Epidermal melanocyte (primary cell): ENCODE data around the gene TBCEL.
A peak's percentile ranks its signal among the peaks of the same experiment; 100 is the strongest.

Experiments
- DNase-seq: peaks from one replicate; pipeline ENCODE4 v3.0.0; 2011; ENCODE audit warnings: low spot score; ENCODE audit not compliant: insufficient read length

TBCEL gene

GRCh38 chr11:121063728-121064127 lies 39.8 kb downstream of the TBCEL start:
- DNase-seq = no peak

DNA sequence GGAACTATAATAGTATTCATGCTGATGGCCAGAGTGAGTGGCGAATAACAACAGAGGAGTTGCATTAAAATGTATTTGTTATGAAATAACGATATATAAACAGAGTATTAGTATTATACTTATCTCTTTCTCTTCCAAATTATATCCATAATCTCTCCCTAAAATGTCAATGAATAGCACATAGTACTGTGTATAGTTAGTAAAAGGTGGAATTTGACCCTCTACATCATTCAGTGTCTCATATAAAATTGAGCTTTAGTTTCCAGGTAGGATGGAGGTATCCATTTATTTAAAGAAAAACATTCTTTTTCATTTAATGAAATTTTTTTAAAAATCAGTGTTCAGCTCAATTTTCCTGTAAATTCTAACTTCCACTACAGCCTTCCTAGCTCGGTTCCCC lies 42.7 kb downstream of the TBCEL start:
- DNase-seq = no peak

DNA sequence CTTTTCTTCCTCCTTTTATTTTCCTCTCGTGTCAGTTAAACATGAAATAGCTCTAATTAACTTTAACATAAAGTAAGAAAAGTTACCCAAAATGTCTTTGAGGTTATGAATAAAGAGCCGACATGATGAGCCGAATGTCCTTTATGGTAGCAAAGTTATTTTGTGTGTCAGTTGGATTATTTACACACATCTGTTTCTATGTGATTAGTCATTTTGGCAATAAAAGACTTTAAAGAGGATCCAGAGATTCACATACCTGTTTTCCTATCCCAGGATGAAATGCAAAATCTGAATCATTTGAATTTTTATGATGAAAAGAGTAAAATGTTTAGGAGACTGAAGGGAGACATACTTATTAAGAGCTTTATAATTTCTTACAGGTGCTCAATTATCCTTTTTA lies 43.1 kb downstream of the TBCEL start:
- no peak for DNase-seq

GRCh38 chr11:121067453-121067852 lies 43.6 kb downstream of the TBCEL start:
- no peak for DNase-seq

DNA sequence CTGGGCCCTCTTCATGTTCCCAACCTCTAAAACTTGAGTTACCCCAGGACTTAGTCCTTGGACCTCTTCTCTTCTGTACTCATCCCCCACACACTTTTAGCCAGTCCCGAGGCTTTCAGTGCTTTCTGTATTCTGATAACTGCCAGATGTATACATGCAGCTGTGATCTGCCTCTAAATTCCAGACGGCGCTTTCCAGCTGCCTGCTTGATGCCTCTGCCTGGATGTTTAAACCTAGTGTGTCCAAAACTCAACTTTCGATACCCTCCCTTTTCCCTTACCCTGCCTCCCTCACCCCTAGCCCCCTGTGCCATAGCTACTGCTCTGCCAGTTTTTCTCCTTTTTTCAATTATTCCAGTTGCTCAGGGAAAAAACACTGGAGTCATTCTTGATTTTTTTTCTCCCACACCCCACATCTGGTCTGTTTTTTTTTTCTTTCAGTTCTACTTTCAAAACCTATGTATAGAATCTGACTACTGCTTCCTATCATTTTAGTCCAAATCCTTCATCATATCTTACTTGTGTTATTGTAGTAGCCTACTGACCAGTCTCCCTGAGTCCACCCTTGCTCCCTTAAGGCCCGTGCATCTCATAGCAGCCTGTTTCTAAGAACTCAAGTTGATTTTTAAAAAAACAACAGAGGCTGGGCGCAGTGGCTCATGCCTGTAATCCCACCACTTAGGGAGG lies 44.2 kb downstream of the TBCEL start:
- DNase-seq = no peak

DNA sequence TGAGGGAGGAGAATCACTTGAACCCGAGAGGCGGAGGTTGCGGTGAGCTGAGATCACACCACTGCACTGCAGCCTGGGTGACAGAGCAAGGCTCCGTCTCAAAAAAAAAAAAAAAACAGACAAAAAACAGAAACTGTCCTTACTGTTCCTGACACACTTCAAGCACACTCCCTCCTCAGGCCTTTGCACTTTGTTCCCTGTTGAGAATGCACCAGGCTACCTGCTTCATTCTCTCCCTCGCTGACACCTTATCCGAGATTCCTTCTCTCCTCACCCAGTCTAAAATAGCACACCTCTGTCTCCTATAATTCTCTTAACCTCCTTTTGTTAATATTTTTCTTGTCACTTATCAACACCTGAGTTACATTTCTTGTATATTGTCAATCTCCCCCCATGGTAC lies 44.9 kb downstream of the TBCEL start:
- no peak for DNase-seq

GRCh38 chr11:121070951-121071845 lies 47.3 kb downstream of the TBCEL start:
- no peak for DNase-seq

- DNase-seq = no peak
Observed at GRCh38 chr11:121071846-121072450, 48.0 kb downstream of the TBCEL start.

- DNase-seq = no peak
Observed at GRCh38 chr11:121081321-121081720, 57.4 kb downstream of the TBCEL start.

DNA sequence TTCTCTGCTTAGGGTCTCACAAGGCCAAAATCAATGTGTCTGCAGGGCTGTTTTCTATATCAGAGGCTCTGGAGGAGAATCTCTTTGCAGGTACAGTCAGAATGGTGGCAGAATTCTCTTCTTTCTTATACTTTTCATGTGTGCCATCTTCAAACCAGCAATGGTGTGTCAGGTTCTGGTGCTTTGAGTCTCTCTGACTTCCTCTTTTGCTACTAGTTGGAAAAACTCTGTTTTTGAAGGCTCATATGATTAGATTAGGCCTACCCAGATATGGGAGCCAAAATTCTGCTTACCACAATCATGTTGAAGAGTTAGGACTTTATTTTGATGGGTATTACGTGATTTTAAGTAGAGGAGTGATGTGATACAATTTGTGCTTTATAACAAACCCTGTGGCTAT lies 58.3 kb downstream of the TBCEL start:
- no peak for DNase-seq

DNA sequence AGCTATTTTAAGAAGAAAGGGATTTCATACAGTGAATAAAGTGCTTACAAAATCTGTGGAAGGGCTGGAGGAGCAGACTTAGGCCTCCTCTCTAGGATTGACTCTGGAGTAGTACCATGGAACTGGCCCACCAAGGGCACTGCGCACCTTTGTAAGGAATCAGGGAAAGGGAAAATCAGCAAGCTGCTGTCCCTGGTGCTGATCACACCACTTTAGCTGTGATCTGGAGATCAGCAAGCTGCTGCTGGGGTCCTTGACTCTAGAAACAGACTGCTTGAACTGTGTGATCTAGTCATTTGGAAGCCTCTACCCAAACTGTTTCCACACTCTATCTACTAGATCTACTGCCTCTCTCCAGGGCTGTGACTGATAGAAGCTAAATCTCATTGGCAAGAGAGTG lies 58.8 kb downstream of the TBCEL start:
- DNase-seq = no peak

DNA sequence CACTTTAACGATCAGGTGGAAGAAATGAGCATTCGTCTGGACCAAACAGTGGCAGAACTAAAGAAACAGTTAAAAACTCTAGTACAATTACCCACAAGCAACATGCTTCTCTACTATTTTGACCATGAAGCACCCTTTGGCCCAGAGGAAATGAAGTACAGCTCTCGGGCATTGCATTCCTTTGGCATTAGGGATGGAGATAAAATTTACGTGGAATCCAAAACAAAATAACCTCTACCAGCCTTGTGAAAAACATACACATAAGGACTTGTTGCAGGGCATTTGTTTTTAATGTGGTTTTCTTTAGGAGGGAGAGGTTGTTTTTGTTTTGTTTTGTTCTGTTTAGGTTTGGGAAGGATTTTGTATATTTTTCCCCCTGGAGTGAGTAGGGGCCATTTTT lies 63.0 kb downstream of the TBCEL start:
- DNase-seq = no peak

GRCh38 chr11:121089566-121089965 lies 65.7 kb downstream of the TBCEL start:
- no peak for DNase-seq

- no peak for DNase-seq
Observed at GRCh38 chr11:121090145-121090721, 66.3 kb downstream of the TBCEL start.

DNA sequence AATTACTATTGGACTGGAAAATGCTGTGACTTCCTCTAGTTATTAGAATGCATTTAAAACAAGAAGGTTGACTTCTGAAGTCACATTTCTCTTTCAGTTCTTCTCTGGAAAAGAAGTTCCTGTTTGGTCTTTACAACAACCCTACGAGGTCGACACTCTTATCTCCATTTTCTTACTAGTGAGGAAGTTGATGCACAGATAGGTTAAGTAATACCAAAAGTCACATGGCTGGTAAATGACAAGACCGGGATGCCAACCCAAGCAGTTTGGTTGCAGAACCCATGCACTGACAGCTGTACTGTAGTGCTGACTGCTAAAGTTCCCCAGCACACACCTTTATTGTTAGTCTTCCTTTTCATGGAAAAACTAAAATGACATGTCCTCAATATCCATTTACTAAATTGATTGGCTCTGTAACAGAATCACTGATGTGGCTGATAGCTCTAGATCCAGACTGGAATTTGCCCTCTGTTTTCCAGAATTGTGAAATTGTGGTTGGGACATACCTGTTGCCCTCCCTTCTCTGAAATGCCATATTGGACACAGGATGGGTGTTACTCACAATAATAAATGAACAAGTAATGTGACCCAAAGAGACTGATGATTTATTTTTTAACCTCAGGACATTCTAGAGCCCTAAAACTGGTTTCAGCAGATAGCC lies 67.7 kb downstream of the TBCEL start:
- DNase-seq = no peak

DNA sequence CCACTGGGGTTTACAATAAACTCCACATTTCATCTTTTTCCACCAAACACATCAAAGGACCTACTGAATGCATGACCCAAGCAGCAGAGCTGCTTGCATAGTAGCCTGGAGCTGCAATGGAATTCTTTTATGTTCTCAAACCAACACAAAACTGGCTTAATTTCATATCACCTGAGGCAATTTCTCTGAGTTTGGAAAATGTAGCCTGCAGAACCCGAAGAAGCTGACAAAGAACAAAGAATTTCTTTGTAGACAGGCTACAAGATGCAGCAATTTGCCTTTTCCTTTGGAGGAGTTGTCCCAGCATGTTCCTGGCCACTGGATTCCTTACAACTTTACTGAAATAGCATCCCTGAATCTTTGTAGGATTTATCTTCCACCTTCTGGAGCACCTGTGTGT lies 71.7 kb downstream of the TBCEL start:
- peak; percentile 29 for DNase-seq

DNA sequence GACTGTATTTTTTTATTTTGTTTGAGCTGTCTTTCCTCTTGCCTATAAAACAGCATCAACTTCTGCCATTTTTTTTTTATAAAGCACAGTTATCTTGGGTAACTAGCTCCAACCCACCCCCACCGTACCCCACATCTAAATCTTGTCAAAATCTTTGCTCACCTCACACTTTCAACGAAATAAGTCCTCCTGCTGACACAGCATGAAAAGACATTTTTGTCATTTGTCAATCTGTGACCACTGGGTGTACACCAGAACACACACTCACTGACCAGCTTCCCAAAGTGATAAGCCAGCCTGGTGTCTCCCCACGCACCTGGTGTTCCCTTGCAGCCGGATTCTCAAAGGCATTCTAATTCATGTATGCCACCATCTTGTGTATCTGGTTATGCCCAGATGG lies 75.5 kb downstream of the TBCEL start:
- DNase-seq = no peak

GRCh38 chr11:121099885-121100284 lies 76.0 kb downstream of the TBCEL start:
- no peak for DNase-seq

GRCh38 chr11:121100943-121101342 lies 77.0 kb downstream of the TBCEL start, which contains the start of gene TECTA:
TECTA (plus strand) TSS chr11:121101243; CDS start chr11:121102666, 1,423 bp downstream.
- no peak for DNase-seq

DNA sequence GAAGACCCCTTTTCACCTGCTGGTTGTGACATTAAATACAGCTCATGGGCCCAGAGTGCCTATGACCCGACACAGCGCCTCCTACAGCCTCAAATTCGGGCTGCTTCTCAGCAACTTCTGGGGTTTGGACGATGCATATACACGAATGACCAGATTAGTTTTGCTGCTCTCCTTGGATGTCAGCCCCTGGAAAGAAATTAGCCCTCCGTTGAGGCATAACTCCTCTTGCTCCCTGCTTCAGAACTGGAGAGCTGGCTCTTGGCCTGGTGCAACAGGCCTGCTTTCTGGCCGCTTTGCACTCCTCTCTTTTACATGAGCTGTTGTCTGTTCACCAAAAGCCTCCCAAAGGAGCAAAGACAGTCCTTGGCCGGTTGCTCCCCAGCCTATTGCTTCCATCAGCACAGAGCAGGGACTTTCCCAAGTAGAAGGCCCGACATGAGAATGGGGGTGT lies 80.4 kb downstream of the TBCEL start:
- DNase-seq = no peak

DNA sequence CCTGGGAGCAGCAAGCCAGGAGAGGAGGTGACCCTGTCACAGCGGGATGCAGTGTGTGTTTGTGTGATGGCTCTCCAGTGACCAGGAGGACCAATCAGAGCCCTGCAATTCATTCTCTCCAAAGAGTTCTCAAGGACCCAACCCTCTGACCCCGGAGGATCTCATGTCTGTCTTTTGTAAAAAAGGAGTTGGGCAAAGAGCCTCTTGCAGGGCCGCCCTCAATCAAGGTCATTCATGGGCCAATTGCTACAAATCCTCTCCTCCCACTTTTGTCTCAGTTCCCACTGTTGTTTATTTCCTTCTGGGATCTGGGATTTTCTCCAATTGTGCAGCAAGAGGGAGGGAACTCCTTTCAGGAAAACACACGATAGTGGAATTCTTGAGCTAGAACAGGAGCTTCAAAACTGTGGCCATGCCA lies 81.2 kb downstream of the TBCEL start:
- DNase-seq = no peak
